ENCODE measurements around the gene KRT4. TPM values are rescaled to one million over a fixed set of nuclear protein-coding genes. Genes with fewer than 3 reads are reported as not detected.

Gene KRT4
- total and polyA plus RNA-seq, 12 donors = 0.06 to 6.2 (median 0.61) TPM; not detected in 8

GRCh38 chr12:52828591-52829021, 14.7 kb upstream of the KRT4 start:
- Histone ChIP-seq H3K27ac (no peak overlapping the region), H3K27me3 (peaks cover 6% of the 10 kb centered on the region), H3K9me3 (replicated peaks in 1 of 3) (no peaks in the 10 kb centered on the region), H3K4me3 (no peak overlapping the region), H3K4me1 (replicated peaks in 1 of 2) (no peaks in the 10 kb centered on the region), H3K36me3 (replicated peaks in 1 of 2) (no peaks in the 10 kb centered on the region)
- intact Hi-C loops (cut with DNase I) = no loop called here
- DNase-seq = no peak
- no peak for TF ChIP-seq POLR2A (IDR thresholded peaks at IDR 0.05)
- TF ChIP-seq CTCF (IDR thresholded peaks at IDR 0.05) = no peak
- WGBS, 4 donors = 18 to 42% (median 30%) methylated on average over 2 of the region's 2 CpGs

- no peaks in the 10 kb centered on the region for H3K4me1 ChIP-seq (replicated peaks in 1 of 2)
- H3K27ac ChIP-seq = no peak overlapping the region
- no peak overlapping the region for H3K4me3 ChIP-seq
- TF ChIP-seq CTCF (IDR thresholded peaks at IDR 0.05) = no peak
- TF ChIP-seq POLR2A (IDR thresholded peaks at IDR 0.05) = no peak
- no peak for DNase-seq
- no peaks in the 10 kb centered on the region for H3K36me3 ChIP-seq (replicated peaks in 1 of 2)
- intact Hi-C loops (cut with DNase I) = no loop called here
- H3K9me3 ChIP-seq (replicated peaks in 1 of 3) = no peaks in the 10 kb centered on the region
- peaks cover 6% of the 10 kb centered on the region for H3K27me3 ChIP-seq
Measured at GRCh38 chr12:52828156-52828555, 14.2 kb upstream of the KRT4 start.

GRCh38 chr12:52827499-52828090, 13.7 kb upstream of the KRT4 start:
- intact Hi-C loops (cut with DNase I) = no loop called here
- Histone ChIP-seq H3K27me3 (peaks cover 6% of the 10 kb centered on the region), H3K9me3 (replicated peaks in 1 of 3) (no peaks in the 10 kb centered on the region), H3K4me3 (no peak overlapping the region), H3K4me1 (replicated peaks in 1 of 2) (no peaks in the 10 kb centered on the region), H3K36me3 (replicated peaks in 1 of 2) (no peaks in the 10 kb centered on the region), H3K27ac (no peak overlapping the region)
- TF ChIP-seq POLR2A (IDR thresholded peaks at IDR 0.05) (no peak), CTCF (IDR thresholded peaks at IDR 0.05) (no peak)
- DNase-seq = no peak
- WGBS, 4 donors = 75 to 84% (median 78%) methylated on average over 6 of the region's 6 CpGs

- Histone ChIP-seq H3K4me3 (no peak overlapping the region), H3K27ac (no peak overlapping the region), H3K4me1 (replicated peaks in 1 of 2) (no peaks in the 10 kb centered on the region), H3K36me3 (replicated peaks in 1 of 2) (no peaks in the 10 kb centered on the region), H3K27me3 (peaks cover 6% of the 10 kb centered on the region), H3K9me3 (replicated peaks in 1 of 3) (no peaks in the 10 kb centered on the region)
- 87 to 91% (median 88%) methylated on average over 8 to 11 of the region's 11 CpGs for WGBS, 4 donors
- intact Hi-C loops (cut with DNase I) = no loop called here
- DNase-seq = no peak
- TF ChIP-seq CTCF (IDR thresholded peaks at IDR 0.05) (no peak), POLR2A (IDR thresholded peaks at IDR 0.05) (no peak)
Measured at GRCh38 chr12:52826611-52827498, 12.9 kb upstream of the KRT4 start.

Data from adrenal gland (tissue), 12 donors.